Measurements from ENCODE around the gene BSN. TPM values are rescaled to one million over a fixed set of nuclear protein-coding genes. Genes with fewer than 3 reads are reported as not detected.

The BSN gene, protein sequence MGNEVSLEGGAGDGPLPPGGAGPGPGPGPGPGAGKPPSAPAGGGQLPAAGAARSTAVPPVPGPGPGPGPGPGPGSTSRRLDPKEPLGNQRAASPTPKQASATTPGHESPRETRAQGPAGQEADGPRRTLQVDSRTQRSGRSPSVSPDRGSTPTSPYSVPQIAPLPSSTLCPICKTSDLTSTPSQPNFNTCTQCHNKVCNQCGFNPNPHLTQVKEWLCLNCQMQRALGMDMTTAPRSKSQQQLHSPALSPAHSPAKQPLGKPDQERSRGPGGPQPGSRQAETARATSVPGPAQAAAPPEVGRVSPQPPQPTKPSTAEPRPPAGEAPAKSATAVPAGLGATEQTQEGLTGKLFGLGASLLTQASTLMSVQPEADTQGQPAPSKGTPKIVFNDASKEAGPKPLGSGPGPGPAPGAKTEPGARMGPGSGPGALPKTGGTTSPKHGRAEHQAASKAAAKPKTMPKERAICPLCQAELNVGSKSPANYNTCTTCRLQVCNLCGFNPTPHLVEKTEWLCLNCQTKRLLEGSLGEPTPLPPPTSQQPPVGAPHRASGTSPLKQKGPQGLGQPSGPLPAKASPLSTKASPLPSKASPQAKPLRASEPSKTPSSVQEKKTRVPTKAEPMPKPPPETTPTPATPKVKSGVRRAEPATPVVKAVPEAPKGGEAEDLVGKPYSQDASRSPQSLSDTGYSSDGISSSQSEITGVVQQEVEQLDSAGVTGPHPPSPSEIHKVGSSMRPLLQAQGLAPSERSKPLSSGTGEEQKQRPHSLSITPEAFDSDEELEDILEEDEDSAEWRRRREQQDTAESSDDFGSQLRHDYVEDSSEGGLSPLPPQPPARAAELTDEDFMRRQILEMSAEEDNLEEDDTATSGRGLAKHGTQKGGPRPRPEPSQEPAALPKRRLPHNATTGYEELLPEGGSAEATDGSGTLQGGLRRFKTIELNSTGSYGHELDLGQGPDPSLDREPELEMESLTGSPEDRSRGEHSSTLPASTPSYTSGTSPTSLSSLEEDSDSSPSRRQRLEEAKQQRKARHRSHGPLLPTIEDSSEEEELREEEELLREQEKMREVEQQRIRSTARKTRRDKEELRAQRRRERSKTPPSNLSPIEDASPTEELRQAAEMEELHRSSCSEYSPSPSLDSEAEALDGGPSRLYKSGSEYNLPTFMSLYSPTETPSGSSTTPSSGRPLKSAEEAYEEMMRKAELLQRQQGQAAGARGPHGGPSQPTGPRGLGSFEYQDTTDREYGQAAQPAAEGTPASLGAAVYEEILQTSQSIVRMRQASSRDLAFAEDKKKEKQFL (N-terminal part only)
- total RNA-seq: 0.33 and 1.1 TPM in 2 replicates

DNA sequence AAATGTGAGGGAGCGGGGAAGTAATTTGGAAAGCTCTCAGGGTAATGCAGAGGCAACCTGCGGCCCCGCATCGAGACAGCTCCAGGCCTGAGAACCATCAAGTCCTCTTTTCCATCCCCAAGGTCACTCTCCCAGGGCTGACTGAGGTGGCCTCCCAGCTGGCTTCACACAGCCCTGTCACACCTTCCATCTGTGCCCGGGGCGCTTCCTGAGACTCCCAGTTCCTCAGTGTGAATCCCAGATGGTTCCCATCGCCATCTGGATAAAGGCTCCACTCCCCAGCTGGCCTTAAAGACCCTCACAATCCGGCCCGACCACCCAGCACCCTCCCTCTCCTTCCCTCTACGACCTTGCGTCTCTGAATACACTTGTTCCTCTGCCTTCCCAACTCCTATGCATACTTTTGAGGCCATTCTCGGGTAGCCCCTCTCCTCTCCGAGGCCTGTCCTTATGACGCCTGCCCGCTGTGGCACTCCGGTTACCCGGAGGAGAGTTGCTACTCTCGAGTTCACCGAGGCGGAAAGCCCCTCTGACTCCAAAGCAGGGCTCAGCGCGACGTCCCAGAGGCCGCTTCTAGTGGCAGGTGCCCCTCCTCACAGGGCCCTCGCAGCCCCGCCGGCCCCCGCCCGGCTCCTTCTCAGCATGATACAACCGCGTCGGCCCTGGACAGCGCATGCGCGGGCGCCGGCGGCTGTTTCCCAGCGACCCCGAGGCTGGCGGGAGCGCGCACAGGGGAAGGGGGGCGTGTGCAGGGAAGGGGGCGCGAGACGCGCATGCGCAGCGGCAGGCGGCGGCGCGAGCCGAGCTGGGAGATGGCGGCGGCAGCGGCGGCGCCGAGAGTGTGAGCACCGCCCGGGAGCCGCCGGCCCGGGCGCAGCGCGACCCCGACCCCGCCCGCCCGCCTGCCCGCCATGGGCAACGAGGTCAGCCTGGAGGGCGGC is at the start of gene BSN:
BSN (plus strand) TSS at position 786 of the 941 bp plus-strand sequence; CDS start at position 912, 126 bp downstream.

DNA sequence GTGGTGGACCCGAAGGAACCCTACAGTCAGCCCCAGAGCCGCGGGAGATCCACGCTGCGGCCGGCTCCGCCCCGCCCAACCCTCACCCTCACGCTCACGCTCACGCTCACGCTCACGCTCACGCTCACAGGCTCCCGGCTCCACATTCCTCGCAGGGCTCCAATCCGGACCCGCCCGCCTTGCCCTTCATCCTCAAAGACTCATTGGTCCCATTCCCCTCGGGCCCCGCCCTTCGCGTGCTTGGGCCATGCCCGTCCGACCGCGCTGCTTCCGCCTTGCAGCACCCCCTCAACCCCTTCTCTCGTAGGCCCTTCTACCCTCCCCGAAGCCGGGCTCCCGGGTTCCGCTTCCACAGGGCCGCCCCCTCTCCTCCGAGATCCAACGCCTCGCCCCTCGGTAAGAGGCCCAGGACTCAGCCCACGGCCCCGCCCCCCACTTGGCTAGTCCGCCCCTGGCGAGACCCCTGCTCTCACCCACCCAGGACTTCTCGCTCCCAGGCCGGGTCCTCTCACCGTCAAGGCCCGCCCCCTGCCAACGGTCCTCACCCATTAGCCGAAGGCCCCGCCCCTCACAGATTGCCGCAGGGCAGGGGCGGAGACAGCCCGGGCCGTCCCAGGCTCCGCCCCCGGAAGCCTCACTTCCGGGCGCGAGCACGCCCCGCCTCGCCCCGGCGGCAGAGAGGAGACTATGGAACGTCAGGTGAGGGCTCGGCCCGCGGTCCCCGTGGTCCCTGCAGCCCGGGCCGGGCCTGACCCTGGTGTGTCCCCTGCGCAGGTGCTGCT is 119.6 kb downstream of the BSN start, which contains the start of gene APEH:
APEH (plus strand) TSS at position 637 of the 782 bp plus-strand sequence; CDS start at position 688, 51 bp downstream.

DNA sequence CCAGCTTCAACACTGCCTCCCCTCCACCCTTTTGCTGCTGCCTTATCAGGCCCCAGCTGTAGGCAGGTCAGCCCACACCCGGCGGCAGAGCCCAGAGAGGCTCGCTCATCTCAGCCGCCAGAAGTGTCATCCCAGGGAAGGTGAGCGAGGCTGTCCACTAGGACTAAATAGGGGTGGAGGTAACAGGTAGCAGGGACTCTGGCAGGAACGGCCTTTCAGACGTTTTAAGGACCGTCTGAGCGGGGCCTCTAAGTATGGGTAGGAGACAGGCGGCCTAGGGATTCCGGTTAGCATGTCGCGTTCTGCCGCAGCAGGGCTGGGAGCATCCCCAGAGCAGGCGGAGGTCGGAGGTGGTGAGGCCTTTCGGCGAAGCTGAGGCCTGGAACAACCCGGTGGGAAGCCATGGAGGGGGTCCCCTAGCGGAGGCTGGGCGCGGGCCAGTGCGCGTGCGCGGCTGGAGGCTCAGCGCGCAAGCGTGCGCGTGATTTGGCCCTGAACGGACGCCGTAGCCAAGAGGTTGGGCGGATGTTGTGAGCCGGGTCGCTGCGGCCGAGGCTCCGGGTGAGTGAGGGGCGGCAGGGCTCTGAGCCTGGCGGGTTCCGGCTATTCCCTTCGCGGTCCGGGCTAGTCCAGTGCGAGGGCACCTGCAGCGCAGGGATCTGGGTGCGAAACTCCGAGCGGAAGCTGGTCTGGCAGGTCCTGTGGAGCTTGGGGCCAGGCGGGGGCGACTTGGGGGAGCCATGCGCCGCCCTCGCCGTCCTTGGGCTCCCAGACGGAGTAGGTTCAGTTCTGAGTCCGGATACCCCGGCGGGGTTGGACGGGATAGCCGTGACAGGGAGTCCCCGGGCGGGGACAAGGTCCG is 135.0 kb downstream of the BSN start, which contains the start of the genes MST1 and RNF123:
MST1 (minus strand) TSS at position 429 of the 862 bp plus-strand sequence. CDS start 783 bp downstream, outside the sequence.
RNF123 (plus strand) TSS at position 512 of the 862 bp plus-strand sequence. CDS start 1,609 bp downstream, outside the sequence.

DNA sequence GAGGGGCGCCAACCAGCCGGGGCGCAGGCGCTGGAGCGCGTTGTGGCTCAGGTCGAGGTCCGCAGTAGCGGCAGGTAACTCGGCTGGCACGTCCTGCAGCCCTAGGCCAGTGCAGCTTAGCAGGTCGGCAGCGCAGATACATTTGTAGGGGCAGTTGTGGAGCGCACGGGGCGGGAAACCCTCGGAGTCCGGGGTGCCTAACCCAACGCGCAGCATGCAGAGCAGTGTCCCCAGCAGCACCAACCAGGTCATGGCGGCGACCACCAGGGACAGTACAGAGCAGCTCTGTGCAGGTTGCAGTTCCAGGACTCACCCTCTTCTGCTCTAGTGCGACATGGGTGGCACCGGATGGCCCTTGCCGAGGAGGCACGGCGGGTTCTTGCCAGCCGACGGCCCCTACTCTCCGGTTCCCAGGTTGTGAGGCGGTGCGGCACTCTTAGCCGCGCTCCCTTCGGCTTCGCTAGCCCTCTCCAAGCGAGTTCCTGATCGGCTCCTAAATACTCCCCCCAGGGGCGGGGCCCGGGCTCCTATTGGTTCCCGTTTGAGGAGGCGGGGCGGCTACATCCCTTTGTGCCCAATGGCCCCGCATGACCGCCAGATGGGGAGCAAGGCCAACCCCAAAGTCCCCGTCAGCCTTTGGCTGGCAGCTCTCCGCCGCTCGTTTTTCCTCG is 165.1 kb downstream of the BSN start, which contains the start of gene AMIGO3:
AMIGO3 (minus strand) TSS at position 471 of the 671 bp plus-strand sequence; CDS start at position 252, 219 bp downstream.

Other genes with a start within 250 kb of the BSN start
- 12.5 and 15.1 TPM in 2 replicates for gene USP4, start 214.4 kb upstream of the BSN start, total RNA-seq
- gene GPX1, start 196.1 kb upstream of the BSN start, total RNA-seq: 516 and 726 TPM in 2 replicates
- 330 and 483 TPM in 2 replicates for gene RHOA, start 142.5 kb upstream of the BSN start, total RNA-seq
- 15.2 and 17.7 TPM in 2 replicates for gene TCTA, start 142.1 kb upstream of the BSN start, total RNA-seq
- 0.65 and 6.3 TPM in 2 replicates for gene AMT, start 132.0 kb upstream of the BSN start, total RNA-seq
- gene NICN1, start 125.2 kb upstream of the BSN start, total RNA-seq: 4.4 and 10.1 TPM in 2 replicates
- gene DAG1, start 84.2 kb upstream of the BSN start, total RNA-seq: 95.2 and 104 TPM in 2 replicates
- gene APEH, start 119.9 kb downstream of the BSN start, total RNA-seq: 148 and 154 TPM in 2 replicates
- gene MST1, start 135.0 kb downstream of the BSN start, total RNA-seq: 6.0 and 61.0 TPM in 2 replicates
- 21.0 and 38.0 TPM in 2 replicates for gene RNF123, start 135.1 kb downstream of the BSN start, total RNA-seq
- 0.16 and 1.4 TPM in 2 replicates for gene AMIGO3, start 165.2 kb downstream of the BSN start, total RNA-seq
- gene GMPPB, start 169.5 kb downstream of the BSN start, total RNA-seq: 18.3 and 72.4 TPM in 2 replicates
- gene IP6K1, start 232.1 kb downstream of the BSN start, total RNA-seq: 32.9 and 51.1 TPM in 2 replicates
- not detected in 2 replicates for gene CDHR4, start 245.4 kb downstream of the BSN start, total RNA-seq
- 0.76 and 0.81 TPM in 2 replicates for gene INKA1, start 248.8 kb downstream of the BSN start, total RNA-seq